Esophagus squamous epithelium (tissue), 5 donors: ENCODE results near the gene UBE3C. TPM values are rescaled to one million over a fixed set of nuclear protein-coding genes. Genes with fewer than 3 reads are reported as not detected.
A peak's percentile ranks its signal among the peaks of the same experiment; 100 is the strongest.

Source experiments
- DNase-seq: peaks from one replicate; lab custom pipeline; 2025; lab: John Stamatoyannopoulos, UW
- H3K27ac ChIP-seq, 4 donors: fragments of 200-600 bp; sonication (generic); one replicate each; pipeline ENCODE4 v1.5.1; 2016 to 2019; ENCODE audit warnings: mild to moderate bottlenecking in 1 of 4
- H3K27me3 ChIP-seq, 4 donors: fragments of 200-600 bp; sonication (generic); 1 replicate in 3 of 4; 2 replicates in 1 of 4; pipeline versions ENCODE4 v1.5.1 to v1.6.0; 2017 to 2021; ENCODE audit warnings: antibody characterized with exemption in 1 of 4
- H3K36me3 ChIP-seq, 3 donors: fragments of 200-600 bp; sonication (generic); one replicate each; pipeline ENCODE4 v1.5.1; 2016 to 2019
- H3K4me1 ChIP-seq, 3 donors: fragments of 200-600 bp; sonication (generic); one replicate each; pipeline ENCODE4 v1.5.1; 2017 to 2019
- H3K4me3 ChIP-seq, 4 donors: fragments of 200-600 bp; sonication (generic); 1 replicate in 3 of 4; 2 replicates in 1 of 4; pipeline ENCODE4 v1.5.1; 2016 to 2019; ENCODE audit warnings: mild to moderate bottlenecking in 2 of 4, moderate library complexity in 1 of 4
- H3K9me3 ChIP-seq, 3 donors: fragments of 200-600 bp; sonication (generic); one replicate each; pipeline ENCODE4 v1.5.1; 2016 to 2019
- POLR2A ChIP-seq, 4 donors: fragments of 450-650 bp; IDR thresholded peaks; one replicate each; pipeline ENCODE4 v1.6.1; 2017; ENCODE audit warnings: antibody characterized with exemption in 4 of 4, mild to moderate bottlenecking in 4 of 4, moderate library complexity in 3 of 4
- WGBS, 2 donors: methylation state at CpG; one replicate each; pipeline ENCODE4 v1.1.5; 2018; 5-methylcytosine and 5-hydroxymethylcytosine counted together
- intact Hi-C: fragments of 100-400 bp; cut with DNase I; formaldehyde crosslinking; loops from one replicate; pipeline ENCODE4 v1.15.0; 2022
- total RNA-seq, 4 donors: library from RNA; depleted of rRNA; stranded (reverse); fragments of >200 nt; gene quantifications; one replicate each; pipeline ENCODE4 v1.1.0, GENCODE V29; 2016
- TF ChIP-seq, protein P1 (sequence below), 6 experiments: fragments of 450-650 bp in 4 of 6; fragments of 200-600 bp in 2 of 6; sonication (generic) in 2 of 6; IDR thresholded peaks; one replicate each; pipeline ENCODE4 v1.5.1; 2016 to 2019; ENCODE audit warnings: antibody characterized with exemption in 6 of 6, mild to moderate bottlenecking in 4 of 6, moderate library complexity in 4 of 6
- donor health status: DM: yes; HTN: yes; CAD: no.

The UBE3C gene
- total RNA-seq, 4 donors from 2014 or later, result 52.2 to 101 (median 68.3) TPM

DNA sequence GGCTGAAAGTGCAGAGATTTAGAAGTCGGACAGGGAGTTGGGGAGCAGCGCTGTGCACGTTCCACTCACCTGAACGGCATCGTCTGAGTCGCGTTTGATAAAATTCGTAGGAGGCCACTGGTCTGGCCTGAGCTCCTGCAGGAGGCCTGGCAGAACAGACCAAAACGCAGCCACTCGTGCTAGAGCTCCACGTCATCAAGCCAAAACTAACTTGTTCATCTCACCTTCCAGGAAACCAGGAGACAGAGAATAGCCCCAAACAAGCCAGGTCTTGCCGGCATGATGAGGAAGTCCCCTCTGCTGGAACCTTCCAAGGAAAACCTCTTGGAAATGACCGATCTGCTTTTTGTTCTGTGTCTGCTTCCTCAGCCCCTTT is 154.7 kb downstream of the UBE3C start:
- Histone ChIP-seq H3K36me3 (no peaks in the 10 kb centered on the region), H3K4me3 (peak overlapping the region in 3 of 4 donors; percentile 32 to 51 (median 35)), H3K9me3 (no peaks in the 10 kb centered on the region), H3K27me3 (peaks cover 0 to 8% (median 0%) of the 10 kb centered on the region in 4 donors), H3K27ac (peak overlapping the region; percentile 77 to 92 (median 89)), H3K4me1 (peaks cover 19 to 62% (median 22%) of the 10 kb centered on the region in 3 donors)
- no peak for DNase-seq
- TF ChIP-seq POLR2A (IDR thresholded peaks at IDR 0.05), result no peak
- TF ChIP-seq, protein P1, sequence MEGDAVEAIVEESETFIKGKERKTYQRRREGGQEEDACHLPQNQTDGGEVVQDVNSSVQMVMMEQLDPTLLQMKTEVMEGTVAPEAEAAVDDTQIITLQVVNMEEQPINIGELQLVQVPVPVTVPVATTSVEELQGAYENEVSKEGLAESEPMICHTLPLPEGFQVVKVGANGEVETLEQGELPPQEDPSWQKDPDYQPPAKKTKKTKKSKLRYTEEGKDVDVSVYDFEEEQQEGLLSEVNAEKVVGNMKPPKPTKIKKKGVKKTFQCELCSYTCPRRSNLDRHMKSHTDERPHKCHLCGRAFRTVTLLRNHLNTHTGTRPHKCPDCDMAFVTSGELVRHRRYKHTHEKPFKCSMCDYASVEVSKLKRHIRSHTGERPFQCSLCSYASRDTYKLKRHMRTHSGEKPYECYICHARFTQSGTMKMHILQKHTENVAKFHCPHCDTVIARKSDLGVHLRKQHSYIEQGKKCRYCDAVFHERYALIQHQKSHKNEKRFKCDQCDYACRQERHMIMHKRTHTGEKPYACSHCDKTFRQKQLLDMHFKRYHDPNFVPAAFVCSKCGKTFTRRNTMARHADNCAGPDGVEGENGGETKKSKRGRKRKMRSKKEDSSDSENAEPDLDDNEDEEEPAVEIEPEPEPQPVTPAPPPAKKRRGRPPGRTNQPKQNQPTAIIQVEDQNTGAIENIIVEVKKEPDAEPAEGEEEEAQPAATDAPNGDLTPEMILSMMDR (IDR thresholded peaks at IDR 0.05), result no peak
- WGBS, 2 donors, result 52 to 58% methylated on average over 4 to 9 of the region's 13 CpGs
- intact Hi-C loops, result no loop called here

DNA sequence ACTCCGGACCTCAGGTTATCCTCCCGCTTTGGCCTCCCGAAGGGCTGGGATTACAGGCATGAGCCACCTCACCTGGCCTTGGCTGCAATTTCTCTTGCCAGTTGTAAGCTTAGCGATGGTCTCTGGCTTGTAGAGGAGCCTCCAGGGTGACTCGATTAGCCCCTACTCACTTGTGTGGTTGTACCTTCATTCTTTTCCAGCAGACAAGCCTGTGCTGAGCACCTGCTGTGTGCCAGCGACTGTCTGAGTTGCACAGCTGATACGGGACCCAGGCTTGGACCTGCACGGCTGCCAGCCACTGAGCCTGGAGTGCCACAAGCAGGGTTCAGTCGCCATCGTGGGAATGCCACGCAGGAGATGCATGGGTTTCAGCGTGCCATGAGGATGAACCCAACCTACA is 156.0 kb downstream of the UBE3C start:
- Histone ChIP-seq H3K27me3 (peaks cover 0 to 8% (median 0%) of the 10 kb centered on the region in 4 donors), H3K9me3 (no peaks in the 10 kb centered on the region), H3K4me1 (peaks cover 13 to 61% (median 16%) of the 10 kb centered on the region in 3 donors), H3K36me3 (no peaks in the 10 kb centered on the region), H3K4me3 (no peak overlapping the region), H3K27ac (peak overlapping the region in 1 of 4 donors; percentile 14)
- intact Hi-C loops, result no loop called here
- WGBS, 2 donors, result 45 to 66% methylated on average over 6 to 11 of the region's 12 CpGs
- no peak for TF ChIP-seq POLR2A (IDR thresholded peaks at IDR 0.05)
- TF ChIP-seq, protein P1 (IDR thresholded peaks at IDR 0.05), result no peak
- DNase-seq, result no peak

DNA sequence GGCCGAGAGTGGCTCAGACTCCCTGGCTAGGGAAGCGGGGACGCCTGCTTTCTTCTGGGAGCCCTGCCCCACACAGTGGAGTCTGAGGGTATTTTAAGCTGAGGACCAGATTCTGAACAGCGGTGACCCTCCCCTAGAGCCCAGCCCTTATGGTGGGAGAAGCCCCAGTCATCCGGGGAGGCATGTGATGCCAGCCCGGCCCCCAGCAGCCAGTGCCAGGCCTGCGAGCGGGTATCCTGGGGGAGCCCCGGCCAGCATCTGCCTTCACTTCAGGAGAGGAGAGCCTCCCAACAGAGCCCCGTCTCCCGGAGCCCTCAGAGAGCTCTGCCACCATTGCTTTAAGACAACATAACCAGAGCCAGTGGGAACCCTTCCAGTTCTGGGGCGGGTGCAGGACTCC is 156.6 kb downstream of the UBE3C start:
- intact Hi-C loops, result no loop called here
- WGBS, 2 donors, result 83 to 88% methylated on average over 4 to 5 of the region's 12 CpGs
- peaks cover 0 to 2% (median 0%) of the 10 kb centered on the region in 4 donors for H3K27me3 ChIP-seq
- no peak overlapping the region for H3K4me3 ChIP-seq
- peak overlapping the region in 1 of 4 donors; percentile 14 for H3K27ac ChIP-seq
- peaks cover 11 to 61% (median 11%) of the 10 kb centered on the region in 3 donors for H3K4me1 ChIP-seq
- no peaks in the 10 kb centered on the region for H3K9me3 ChIP-seq
- no peak for DNase-seq
- no peak for TF ChIP-seq POLR2A (IDR thresholded peaks at IDR 0.05)
- TF ChIP-seq, protein P1 (IDR thresholded peaks at IDR 0.05), result no peak
- H3K36me3 ChIP-seq, result no peaks in the 10 kb centered on the region

DNA sequence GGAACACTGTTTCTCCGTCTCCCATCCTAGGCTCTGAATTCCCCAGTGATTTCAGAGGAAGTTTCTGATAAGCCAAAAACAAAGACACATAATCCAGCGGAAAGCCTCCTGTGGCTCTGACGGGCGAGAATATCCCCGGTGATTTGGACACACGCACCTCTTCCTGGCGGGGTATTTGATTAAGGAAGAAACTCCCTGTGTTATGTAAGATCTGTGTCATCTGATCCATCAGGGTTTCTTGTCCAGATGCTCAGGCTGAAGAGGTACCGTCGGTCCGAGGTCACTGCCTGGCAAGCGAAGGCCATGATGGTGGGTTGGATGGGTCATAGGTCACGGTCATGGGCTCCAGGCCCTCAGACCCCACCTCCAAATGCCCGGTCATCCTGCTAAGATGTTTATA is 158.5 kb downstream of the UBE3C start:
- WGBS, 2 donors, result 30 to 39% methylated on average over 11 to 13 of the region's 13 CpGs
- DNase-seq, result no peak
- H3K4me1 ChIP-seq, result peaks cover 10 to 60% (median 16%) of the 10 kb centered on the region in 3 donors
- H3K36me3 ChIP-seq, result no peaks in the 10 kb centered on the region
- H3K27ac ChIP-seq, result peak overlapping the region in 2 of 4 donors; percentile 13
- intact Hi-C loops, result no loop called here
- H3K4me3 ChIP-seq, result no peak overlapping the region
- no peak for TF ChIP-seq POLR2A (IDR thresholded peaks at IDR 0.05)
- TF ChIP-seq, protein P1 (IDR thresholded peaks at IDR 0.05), result no peak
- H3K9me3 ChIP-seq, result no peaks in the 10 kb centered on the region
- no peaks in the 10 kb centered on the region for H3K27me3 ChIP-seq

DNA sequence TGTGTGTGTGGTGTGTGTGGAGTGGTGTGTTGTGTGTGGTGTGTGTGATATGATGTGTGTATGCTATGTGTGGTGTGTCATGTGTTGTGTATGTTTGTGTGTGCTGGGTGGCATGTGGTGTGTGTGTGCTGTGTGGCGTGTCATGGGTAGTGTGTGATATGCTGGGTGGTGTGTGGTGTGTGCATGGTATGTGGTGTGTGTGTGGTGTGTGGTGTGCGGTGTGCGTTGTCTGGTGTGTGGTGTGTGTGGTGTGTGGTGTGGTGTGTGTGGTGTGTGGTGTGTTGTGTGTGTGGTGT is 160.5 kb downstream of the UBE3C start:
- H3K9me3 ChIP-seq, result no peaks in the 10 kb centered on the region
- peaks cover 7 to 51% (median 14%) of the 10 kb centered on the region in 3 donors for H3K4me1 ChIP-seq
- intact Hi-C loops, result no loop called here
- no peak for DNase-seq
- H3K36me3 ChIP-seq, result no peaks in the 10 kb centered on the region
- H3K4me3 ChIP-seq, result no peak overlapping the region
- no peaks in the 10 kb centered on the region for H3K27me3 ChIP-seq
- WGBS, 2 donors, result 86 to 93% methylated on average over 3 of the region's 3 CpGs
- peak overlapping the region in 3 of 4 donors; percentile 73 to 85 (median 81) for H3K27ac ChIP-seq
- no peak for TF ChIP-seq POLR2A (IDR thresholded peaks at IDR 0.05)
- TF ChIP-seq, protein P1 (IDR thresholded peaks at IDR 0.05), result no peak
